HUDEP-2 (cell line): ENCODE results near the gene RPS17.
A peak's percentile ranks its signal among the peaks of the same experiment; 100 is the strongest.

Source experiments
- DNase-seq, 76 experiments: peaks; one replicate each; lab custom pipeline; 2025; ENCODE audit not compliant: unreplicated experiment in 76 of 76; lab: John Stamatoyannopoulos, UW

The RPS17 gene

DNA sequence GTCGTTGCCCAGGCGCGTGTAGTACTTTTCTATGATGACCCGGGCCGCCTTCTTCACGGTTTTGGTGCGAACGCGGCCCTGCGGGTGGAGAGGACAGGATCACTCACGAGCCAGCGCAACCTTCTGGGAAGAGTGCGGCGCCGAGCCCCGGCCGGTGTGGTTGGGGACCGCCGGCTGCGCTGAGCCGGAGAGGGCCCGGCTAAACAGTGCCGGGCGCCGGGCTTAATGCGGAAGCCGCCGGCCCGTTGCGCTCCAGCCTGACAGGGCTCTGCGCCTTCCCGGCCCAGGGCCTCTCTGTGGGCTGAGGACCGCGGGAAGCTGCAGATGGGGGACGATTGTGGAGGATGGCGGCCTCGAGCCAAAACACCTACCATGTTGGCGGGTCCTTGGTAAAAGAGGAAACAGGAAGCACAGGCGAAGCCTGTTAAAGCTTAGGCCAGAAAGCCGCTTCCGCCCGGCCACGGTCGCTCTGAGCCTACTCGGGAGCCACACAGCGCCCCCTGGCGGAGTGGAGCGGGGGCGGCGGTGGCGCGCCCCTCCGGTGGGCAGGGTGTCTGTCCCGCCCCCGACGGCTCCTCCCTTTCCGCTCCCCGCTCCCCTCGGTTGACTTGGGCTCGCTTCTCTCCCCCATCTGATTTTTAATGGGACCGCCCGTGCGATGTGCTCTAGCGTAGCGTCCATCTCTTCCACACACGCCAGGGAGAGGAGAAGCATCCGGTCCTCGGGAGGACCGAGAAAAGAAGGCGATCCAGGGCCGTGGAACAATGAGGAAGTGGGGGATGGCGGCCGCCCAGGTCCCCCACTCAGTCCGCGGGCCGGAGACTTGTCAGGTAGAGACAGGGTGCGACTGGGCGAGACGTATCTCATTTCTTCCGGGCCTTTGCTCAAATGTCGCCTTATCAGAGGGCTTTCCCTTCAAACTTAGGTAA lies at the start of gene RPS17:
TSS of gene RPS17 (minus strand) at position 403 of the 929 bp plus-strand sequence. CDS start at position 374, 29 bp downstream.
- no peak for DNase-seq

DNA sequence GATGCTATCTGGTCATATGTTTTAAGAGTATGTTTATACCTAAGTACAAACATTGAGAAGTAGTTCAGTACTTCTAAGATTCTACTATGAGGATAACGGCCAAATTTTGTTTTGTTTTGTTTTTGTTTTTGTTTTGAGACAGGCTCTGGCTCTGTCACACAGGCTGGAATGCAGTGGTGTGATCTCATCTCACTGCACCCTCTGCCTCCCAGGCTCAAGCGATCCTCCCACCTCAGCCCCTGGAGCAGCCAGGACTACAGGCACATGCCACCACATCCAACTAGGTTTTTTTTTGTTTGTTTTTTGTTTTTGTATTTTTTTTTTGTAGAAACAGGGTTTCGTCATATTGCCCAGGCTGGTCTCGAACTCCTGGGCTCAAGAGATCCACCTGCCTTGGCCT lies 47.5 kb upstream of the RPS17 start:
- DNase-seq: no peak

DNA sequence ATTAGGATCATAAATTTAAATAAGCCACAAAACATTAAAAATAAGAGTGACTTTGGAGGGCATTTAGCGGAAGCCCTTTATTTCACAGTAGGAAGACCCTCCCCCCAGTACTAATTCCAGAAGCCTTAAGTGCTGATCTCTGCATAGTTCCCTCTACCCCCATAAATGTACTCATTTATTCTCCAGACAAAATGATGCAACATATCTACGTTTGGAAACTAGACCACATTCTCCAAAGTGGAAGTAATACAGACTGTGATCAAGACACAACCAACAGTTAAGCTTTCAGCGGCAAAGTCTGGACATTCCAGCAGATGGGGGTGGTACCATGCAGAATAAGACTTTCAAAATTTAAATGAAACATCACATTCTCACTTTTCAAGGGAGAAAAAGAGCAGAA lies 44.8 kb upstream of the RPS17 start:
- DNase-seq: peak in 1 of 76 experiments; percentile 9

DNA sequence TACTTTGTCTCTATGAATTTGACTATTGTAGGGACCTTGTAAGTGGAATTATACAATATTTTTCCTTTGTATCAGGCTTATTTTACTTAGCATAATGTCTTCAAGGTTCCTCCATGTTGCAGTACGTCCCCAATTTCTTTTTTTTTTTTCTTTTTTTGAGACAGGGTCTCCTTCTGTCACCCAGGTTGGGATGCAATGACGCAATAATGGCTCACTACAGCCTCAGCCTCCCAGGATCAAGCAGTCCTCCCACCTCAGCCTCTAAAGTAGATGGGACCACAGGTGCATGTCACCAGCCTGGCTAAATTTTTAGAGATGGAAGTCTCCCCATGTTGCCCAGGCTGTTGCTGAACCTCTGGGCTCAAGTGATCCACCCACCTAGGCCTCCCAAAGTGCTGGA lies 40.5 kb upstream of the RPS17 start:
- no peak for DNase-seq

DNA sequence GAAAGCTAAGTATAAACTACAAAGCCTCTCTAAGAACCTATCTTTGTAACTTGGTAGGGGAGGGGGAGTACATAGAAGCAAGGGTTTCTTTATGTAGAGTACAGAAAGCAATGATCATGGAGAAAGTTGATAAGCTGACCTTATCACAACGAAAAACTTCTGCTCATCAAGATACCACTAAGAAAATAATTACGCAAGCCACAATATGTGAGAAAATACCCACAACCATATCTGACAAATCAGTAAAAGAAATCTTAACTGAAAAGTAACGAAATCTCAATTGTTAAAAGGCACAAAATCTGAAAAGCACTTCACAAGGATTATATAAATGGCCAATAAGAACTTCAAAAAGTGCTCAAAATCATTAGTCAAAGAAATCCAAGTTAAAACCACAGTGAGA lies 35.1 kb upstream of the RPS17 start:
- peak in 1 of 76 experiments; percentile 24 for DNase-seq

DNA sequence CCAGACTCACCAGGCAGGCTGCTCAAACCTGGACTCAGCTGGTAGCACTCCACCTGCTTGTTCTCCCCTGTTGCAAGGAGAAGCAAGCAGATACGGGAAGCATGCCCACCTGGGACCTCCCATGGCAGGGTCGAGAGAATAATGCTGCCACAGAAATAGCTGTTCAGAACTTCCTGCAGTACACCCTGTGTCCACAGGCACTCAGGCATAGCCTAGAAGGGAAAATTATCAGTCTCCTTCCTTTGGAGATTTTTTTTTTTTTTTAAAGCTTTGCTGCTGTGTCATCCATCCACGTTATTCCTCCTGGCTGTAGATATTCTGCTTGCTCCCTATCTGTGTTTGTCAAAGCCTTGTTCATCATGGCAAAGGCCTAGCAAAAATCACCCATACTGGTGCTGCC lies 32.7 kb upstream of the RPS17 start:
- no peak for DNase-seq

DNA sequence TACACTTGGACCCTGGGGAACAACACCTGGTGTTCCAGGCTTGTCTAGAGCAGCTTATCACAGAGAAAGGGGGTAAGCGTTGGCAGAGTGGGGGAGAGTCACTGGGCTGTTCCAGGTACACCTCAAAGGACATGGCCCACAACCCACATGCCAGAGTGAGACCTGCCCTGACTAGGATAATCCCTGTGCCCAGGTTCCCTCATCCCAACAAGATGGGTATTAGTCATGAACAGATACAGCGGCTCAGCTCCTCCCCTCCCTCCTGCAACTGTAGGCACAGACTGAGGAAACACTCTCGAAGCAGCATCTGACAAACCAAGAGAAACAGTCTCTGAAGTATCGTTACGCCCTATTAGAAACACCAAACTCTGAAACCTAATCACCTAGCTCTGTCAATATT lies 32.1 kb upstream of the RPS17 start:
- DNase-seq: no peak

DNA sequence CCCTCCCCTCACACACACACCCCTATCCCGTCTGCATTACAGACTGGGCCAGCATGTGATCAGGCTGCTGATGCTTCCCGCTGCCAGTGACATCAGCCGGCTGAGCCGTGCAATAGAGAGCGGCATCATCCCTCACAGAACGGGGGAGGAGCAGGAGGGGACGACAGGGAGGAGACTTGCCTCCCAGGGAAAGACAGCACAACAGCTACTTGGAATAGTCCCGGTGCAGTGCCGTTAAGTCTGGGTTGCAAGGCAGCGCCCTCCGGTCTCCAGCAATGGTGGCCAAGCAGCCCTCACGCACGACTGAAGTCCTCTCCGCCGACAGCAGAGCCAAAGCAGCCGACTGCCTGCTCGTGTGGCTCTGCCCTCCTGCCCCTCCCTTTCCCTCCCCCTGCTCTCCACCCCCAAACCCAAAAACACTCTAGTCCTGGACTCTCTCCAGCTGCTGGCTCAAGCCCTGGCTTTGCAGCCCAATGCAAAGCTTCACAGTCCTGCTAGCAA lies 31.5 kb upstream of the RPS17 start:
- peak in 41 of 76 experiments; percentile 1 to 52 (median 18) for DNase-seq

DNA sequence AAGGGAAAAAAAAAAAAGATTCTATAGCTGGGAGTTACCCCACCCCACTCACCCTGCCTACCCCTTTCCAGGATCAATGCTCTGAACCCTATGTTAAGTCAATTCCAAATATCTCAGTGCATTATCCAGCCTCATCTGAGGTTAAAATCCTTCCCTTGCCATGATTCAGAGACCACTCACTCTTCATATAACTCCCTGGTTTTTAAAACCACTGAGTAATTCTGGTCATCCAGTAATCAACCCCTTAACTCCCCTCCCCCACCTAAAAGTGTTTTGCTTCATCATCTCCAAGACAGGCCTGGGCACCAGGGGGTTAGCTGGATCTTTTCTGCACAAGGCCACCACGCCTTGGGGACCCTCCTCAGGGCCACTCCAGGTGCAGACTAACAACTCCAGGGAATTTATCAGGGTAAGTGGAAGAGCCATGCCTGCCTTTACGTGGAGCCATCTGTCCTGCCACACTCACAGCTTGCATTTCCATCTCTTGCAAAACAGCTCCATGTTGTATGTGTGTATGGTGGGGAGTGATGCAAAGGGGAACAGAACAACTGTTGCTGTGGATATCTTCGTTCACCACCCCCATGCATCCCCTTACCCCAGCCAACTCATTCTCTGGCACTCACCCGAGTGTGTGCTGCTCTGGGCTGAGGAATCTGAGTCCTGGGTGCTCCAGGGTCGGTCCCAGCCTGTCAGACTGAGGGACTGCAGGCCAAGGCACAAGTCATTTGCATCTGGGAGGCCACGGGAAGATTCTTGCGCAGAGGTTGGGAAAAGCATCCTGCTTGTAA lies 30.7 kb upstream of the RPS17 start:
- DNase-seq: no peak

DNA sequence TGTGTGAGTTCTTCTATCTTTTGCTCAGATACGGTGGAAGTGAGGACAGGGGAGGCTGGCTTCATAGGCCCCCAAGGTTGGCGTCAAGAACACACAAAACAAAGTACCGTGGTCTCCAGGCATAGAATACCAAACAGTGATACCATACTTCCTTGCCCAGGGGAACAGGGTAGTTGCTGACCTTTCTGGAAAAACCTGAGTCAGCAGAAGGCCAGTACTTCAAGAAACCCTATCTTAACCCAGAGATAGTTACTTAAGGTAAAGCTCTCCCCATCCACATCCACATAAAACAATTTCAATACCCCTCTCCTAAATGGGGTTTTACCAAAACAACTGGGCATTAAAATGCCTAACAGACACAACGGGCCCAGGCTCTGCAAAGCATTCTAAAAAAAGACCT lies 29.6 kb upstream of the RPS17 start:
- no peak for DNase-seq

DNA sequence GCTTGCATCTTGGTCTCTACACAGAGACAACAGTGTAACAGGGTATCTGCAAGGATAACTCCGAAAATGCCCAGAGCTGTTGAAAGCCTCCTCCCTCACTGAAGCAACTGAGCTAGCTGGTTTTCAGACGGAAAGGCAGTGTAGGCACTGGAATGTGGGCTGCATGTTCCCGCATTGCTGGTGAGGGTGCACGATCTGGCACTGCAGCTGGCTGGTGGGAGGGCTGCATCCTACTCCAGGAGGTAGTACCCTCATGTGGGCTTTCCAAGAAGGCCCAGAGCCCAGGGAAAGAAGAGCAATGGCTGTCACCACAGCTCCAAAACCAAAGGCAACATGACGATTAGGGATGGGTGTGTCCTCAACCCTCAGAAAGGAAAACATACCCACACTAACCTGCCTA lies 28.7 kb upstream of the RPS17 start:
- DNase-seq: no peak

DNA sequence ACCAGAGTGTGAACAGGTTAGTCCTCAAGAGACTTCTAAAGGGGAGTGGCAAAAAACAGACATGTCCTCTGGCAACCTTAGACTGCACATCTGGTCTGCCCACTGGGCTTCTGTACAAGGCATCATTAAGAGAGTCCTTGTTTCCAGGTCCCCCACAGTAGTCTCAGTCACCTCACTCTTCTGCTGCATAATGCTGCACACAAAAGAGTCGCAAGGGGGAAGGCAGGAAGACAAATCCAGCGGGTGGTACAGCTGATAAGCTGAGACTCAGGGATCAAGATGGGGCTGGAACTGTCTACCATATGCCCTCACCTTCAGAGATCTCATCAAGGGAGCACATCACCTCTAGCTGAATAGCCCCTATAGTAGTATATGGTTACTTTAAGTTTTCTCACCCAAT lies 27.4 kb upstream of the RPS17 start:
- no peak for DNase-seq

DNA sequence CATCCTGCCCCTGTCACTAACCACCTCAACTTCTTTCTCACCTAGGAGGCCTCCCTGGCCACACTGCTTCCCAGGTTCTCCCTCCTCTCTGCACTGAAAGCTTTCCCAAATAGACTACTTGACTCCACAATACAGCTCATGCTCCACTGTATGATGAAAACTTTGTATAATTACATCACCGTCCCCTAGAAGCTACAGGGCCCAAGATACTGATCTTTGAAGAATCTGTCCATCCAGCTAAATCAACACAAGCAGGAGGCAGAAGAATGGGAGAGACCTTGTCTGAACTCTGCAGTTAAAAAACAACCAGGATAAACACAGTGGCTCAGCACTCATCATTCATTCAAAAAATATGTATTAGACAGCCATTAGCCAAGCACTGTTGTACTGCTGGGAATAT lies 26.4 kb upstream of the RPS17 start:
- no peak for DNase-seq

DNA sequence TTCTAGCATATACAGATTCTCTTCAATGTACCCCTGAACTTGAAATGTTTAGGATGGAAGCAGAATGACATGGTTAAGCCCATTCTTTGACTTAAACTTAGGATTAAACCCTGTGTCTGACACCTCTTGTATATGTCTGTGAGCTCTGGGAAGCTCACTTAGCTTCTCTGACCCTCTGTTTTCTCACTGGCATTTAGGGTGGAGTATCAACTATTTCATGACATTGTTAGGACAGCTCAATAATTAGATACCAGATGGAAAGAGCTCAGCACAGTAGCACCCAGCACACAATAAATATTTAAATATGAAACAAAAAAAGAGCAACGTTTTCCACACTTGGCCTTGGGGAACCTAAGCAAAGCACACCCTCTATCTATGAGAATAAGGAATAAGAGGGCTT lies 18.2 kb upstream of the RPS17 start:
- no peak for DNase-seq

DNA sequence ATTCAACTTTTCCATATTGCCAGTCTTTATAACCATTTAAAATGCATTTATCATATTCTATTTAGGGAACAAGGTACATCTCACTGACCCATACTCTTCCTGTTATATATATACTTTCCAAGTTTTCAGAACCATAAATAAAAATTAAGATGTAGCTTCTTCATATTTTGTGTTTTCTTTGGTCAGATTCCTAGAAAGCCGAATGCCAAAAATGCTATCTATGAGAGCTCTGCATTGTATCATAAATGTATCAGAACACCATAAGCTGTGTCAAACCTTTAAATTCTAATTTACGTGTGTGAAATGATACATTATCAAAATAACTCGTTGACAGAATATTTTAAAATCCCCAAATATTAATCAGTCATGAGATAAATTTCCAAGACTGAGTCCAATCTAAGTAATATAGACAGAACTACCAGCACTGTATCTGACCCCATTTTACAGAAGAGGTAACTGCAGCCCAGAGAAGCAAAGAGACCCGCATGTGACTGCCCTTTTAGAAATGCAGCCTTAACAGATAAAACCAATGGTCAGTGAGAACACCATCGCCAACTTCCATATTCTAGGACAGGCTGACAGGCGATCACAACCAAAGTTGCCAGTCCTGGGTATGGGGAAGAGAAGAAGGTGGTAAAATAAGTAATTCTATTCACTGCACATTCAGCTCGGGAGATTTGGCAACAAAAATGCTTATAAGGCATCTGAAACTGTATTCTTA lies 16.2 kb upstream of the RPS17 start:
- DNase-seq: no peak

DNA sequence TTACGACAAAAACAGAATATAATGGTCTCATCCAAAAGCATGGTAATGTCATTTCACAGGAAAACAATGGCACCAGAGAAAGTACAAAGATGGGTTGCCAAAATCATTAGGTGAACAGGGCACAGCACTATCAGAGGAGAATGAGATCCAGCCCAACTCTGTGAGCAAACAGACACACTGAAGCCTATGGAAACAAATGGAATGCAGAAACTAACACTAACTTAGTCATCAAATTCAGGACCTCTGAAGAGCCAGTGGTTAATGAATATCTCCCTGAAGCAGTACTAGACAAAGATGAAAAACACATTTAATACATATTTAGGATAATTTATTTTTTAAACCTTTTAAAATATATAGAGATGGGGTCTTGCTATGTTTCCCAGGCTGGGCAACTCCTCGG lies 14.6 kb upstream of the RPS17 start:
- no peak for DNase-seq

DNA sequence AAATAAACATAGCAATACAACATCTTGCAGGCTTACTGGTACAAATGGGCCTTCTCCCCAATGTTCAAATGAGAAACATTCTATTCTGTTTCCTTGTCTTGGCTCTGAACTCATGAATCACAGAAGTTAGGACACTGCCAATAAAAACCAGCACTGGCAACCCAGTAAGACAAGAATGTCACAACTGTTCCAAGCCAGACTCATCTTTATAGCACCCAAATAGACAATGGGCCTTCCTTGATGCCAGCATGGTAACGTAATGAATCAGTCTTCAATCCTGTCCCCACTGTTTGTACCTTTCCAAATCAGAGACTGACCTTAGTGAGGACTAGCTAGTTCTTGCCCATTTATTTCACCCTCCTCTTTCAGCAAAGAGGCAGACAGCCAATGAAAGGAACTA lies 14.1 kb upstream of the RPS17 start:
- DNase-seq: no peak

DNA sequence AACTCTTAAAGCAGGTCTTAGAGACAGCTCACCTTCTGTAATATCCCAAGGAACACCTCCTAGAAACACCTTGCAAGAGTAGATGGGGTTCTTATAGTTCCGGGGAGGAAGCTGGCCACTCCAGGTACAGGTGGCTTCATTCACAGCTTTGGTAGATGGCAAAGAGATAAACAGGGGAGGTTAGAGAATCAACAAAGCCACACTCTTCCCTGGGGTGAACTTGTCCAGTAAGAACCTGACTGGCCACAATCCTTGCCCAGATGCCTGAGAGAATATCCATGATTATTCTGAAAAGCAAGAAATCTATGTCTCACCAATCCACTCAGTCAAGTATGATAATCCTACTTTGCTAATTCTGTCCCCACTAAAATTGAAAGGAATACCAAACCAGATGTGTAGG lies 13.6 kb upstream of the RPS17 start:
- DNase-seq: no peak

DNA sequence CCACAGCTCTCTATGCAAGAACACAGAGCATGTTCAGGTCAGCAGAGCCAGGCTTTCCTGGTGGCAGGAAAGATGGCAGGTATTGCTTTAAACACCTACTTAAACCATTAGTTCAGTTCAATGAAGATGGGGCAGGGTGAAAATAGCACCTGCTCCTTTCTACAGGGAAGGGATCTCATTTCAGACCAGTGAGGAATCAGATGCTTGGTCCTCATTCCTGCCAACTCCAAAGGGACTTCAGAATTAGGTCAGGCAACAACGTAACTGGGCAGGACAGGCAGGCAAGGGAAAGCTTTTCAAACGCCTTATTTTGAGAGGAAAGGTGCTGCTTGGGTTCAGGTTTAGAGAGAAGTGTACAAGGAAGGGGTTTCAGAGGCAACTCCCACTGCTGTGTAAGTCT lies 12.6 kb upstream of the RPS17 start:
- no peak for DNase-seq

DNA sequence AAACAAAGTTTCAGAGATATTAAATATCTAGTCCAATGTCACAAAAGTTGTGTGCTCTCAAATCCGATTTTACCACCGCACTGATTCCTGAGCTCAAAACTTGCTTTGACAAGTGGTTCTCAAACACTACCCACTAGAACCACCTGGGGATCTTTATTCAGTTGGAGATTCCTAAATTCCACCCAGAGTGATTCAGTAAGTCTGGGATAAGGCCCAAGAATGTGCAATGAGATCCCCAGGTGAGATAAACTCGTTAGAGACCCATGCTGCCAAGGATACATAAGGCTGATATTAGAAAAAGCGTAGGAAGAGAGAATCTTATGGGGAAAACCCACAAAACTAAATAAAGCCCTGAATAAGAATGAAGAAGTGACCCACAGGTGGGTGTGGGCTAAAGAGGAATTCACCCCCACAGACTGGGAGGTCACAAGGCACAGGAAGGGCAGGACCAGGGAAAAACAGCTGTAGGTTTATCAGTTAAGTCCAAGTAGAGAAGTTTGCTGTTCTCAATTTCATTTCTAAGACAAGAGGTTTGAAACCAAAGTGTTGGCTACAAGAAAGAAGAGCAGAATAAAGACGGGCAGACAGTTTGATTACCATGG lies 11.5 kb upstream of the RPS17 start:
- no peak for DNase-seq
